ENCODE data around the gene PA2G4. TPM values are rescaled to one million over a fixed set of nuclear protein-coding genes. Genes with fewer than 3 reads are reported as not detected.

PA2G4 gene
- polyA plus RNA-seq, 2 of the 4 experiments (the other 2 are of a cell fraction): 415 to 717 TPM

- ChIA-PET CTCF (interaction anchor here (1.1 to 2.7 kb wide), 6 partner anchors 10 to 135 kb away, joined by 3 to 10 read pairs (median 4); no protein-coding TSS in a partner anchor), POLR2A (no interaction called here)
- WGBS (ENCODE audit: missing lambda C conversion rate): 59% methylated on average over 5 of the region's 5 CpGs
Measured at GRCh38 chr12:56061982-56062381, 42.4 kb upstream of the PA2G4 start.

More at GRCh38 chr12:56061982-56062381, 42.4 kb upstream of the PA2G4 start:
- no peak for DNase-seq (ENCODE audit: low read depth in 1 of 2, low spot score in 1 of 2)
- no peak for ATAC-seq
- Histone ChIP-seq H3K27ac (no peak overlapping the region), H3K4me3 (no peak overlapping the region), H3K4me1 (peaks cover 4% of the 10 kb centered on the region; the same call in 1 of the 3 replicates), H3K4me2 (no peak overlapping the region), H3K9me3 (no peaks in the 10 kb centered on the region)
- FAIRE-seq: no peak
- no peak for TF ChIP-seq HMGXB4 (CRISPR knock-in tag; IDR thresholded peaks at IDR 0.05; ENCODE audit: borderline replicate concordance)
- no peak for TF ChIP-seq REST (IDR thresholded peaks at IDR 0.05)
- no peak for TF ChIP-seq PBX3 (IDR thresholded peaks at IDR 0.05)
- no peak for TF ChIP-seq CTCF (IDR thresholded peaks at IDR 0.05)
- no peak for TF ChIP-seq HOXB13 (CRISPR knock-in tag; IDR thresholded peaks at IDR 0.05; ENCODE audit: low read depth)
- no peak for TF ChIP-seq ZFP36 (IDR thresholded peaks at IDR 0.05; ENCODE audit: borderline replicate concordance, partially characterized antibody)
- TF ChIP-seq HDAC2 (IDR thresholded peaks at IDR 0.05): no peak
- no peak for TF ChIP-seq RCOR1 (IDR thresholded peaks at IDR 0.05; ENCODE audit: low read depth, low read length)
- TF ChIP-seq MAZ (IDR thresholded peaks at IDR 0.05; ENCODE audit: borderline replicate concordance, low read depth, low read length): no peak
- TF ChIP-seq FOSB (CRISPR knock-in tag; IDR thresholded peaks at IDR 0.05): no peak
- TF ChIP-seq ELK1 (IDR thresholded peaks at IDR 0.05; ENCODE audit: low read depth, low read length): no peak
- no peak for TF ChIP-seq ESRRA (IDR thresholded peaks at IDR 0.05; ENCODE audit: borderline replicate concordance, low read length)
- TF ChIP-seq CHD2 (IDR thresholded peaks at IDR 0.05; ENCODE audit: low read length, partially characterized antibody): no peak
- TF ChIP-seq JUNB (IDR thresholded peaks at IDR 0.05): no peak
- no peak for TF ChIP-seq CBX2 (IDR thresholded peaks at IDR 0.05; ENCODE audit: borderline replicate concordance, low read depth)
- TF ChIP-seq RARB (CRISPR knock-in tag; IDR thresholded peaks at IDR 0.05): no peak
- TF ChIP-seq SREBF2 (IDR thresholded peaks at IDR 0.05): no peak
- TF ChIP-seq RAD21 (conservative IDR thresholded peaks at IDR 0.05 in 1 of 2, IDR thresholded peaks at IDR 0.05 in 1 of 2): no peak
